Stomach (tissue), 9 donors: ENCODE results near the gene NID2. TPM values are rescaled to one million over a fixed set of nuclear protein-coding genes. Genes with fewer than 3 reads are reported as not detected.

ENCODE experiments used
- DNase-seq, 2 donors: peaks; one replicate each; pipeline versions ENCODE4 v3.0.0 to v3.0.0-alpha.2; 2013 to 2019
- H3K27ac ChIP-seq, 5 donors: fragments of 200-600 bp in 4 of 5; sonication (generic) in 4 of 5; one replicate each; pipeline ENCODE4 v1.5.1; 2013 to 2019; ENCODE audit warnings: mild to moderate bottlenecking in 1 of 5, moderate library complexity in 1 of 5
- H3K27me3 ChIP-seq, 3 donors: fragments of 200-600 bp; sonication (generic); one replicate each; pipeline ENCODE4 v1.5.1; 2017 to 2019; ENCODE audit warnings: mixed run types in 1 of 3
- H3K36me3 ChIP-seq, 4 donors: fragments of 200-600 bp; sonication (generic); 1 replicate in 3 of 4; 2 replicates in 1 of 4; pipeline ENCODE4 v1.5.1; 2016 to 2019
- H3K4me1 ChIP-seq, 4 donors: fragments of 200-600 bp; sonication (generic); one replicate each; pipeline ENCODE4 v1.5.1; 2016 to 2019
- H3K4me3 ChIP-seq, 4 donors: fragments of 200-600 bp; sonication (generic) in 3 of 4; one replicate each; pipeline ENCODE4 v1.5.1; 2016 to 2019; ENCODE audit warnings: mild to moderate bottlenecking in 1 of 4
- H3K9me3 ChIP-seq, 4 donors: fragments of 200-600 bp; sonication (generic); one replicate each; pipeline ENCODE4 v1.5.1; 2016 to 2019
- CTCF ChIP-seq, 7 experiments: fragments of 450-650 bp in 4 of 7; fragments of 200-600 bp in 3 of 7; sonication (generic) in 3 of 7; IDR thresholded peaks; one replicate each; pipeline ENCODE4 v1.5.1; 2016 to 2019; ENCODE audit warnings: antibody characterized with exemption in 7 of 7, control low read depth in 2 of 7, mild to moderate bottlenecking in 1 of 7
- EP300 ChIP-seq: sonication (generic); formaldehyde crosslinking; IDR thresholded peaks from one replicate; pipeline ENCODE4 v1.6.1; 2017; ENCODE audit warnings: antibody characterized with exemption
- POLR2A ChIP-seq, 4 donors: fragments of 450-650 bp; IDR thresholded peaks; one replicate each; pipeline ENCODE4 v1.6.1; 2016; ENCODE audit warnings: antibody characterized with exemption in 4 of 4, control low read depth in 2 of 4, mild to moderate bottlenecking in 1 of 4, moderate library complexity in 1 of 4
- POLR2AphosphoS5 ChIP-seq, 3 donors: sonication (generic); formaldehyde crosslinking; IDR thresholded peaks; one replicate each; pipeline ENCODE4 v1.6.1; 2016; ENCODE audit warnings: antibody characterized with exemption in 3 of 3
- WGBS, 5 donors: extraction: QIAGEN DNeasy Blood & Tissue Kit in 3 of 5; methylation state at CpG; one replicate each; pipeline versions ENCODE4 v1.1.5 to v1.1.7; 2013 to 2018; 5-methylcytosine and 5-hydroxymethylcytosine counted together
- intact Hi-C: fragments of 100-400 bp; cut with DNase I; formaldehyde crosslinking; loops from one replicate; pipeline ENCODE4 v1.15.1; 2023; ENCODE audit warnings: low total_unique reads
- polyA plus RNA-seq, 3 donors: library from polyadenylated mRNA; stranded (reverse); fragments of 200-250 nt; gene quantifications; one replicate each; pipeline ENCODE4 v1.2.3, GENCODE V29; 2013
- total RNA-seq, 5 donors: library from RNA; depleted of rRNA; stranded (reverse); fragments of >200 nt; gene quantifications; one replicate each; pipeline versions ENCODE4 v1.1.0 to v1.2.3, GENCODE V29; 2014 to 2016
- donor health status: healthy with polysubstance abuse.
- donor health status: Bipolar disorder and iron deficiency.
- donor health status: healthy.

The NID2 gene
- total and polyA plus RNA-seq, 8 donors = 1.7 to 67.0 (median 14.2) TPM

- Histone ChIP-seq H3K36me3 (no peaks in the 10 kb centered on the region), H3K9me3 (no peaks in the 10 kb centered on the region), H3K27ac (no peak overlapping the region), H3K27me3 (no peaks in the 10 kb centered on the region), H3K4me1 (peaks cover 0 to 8% (median 3%) of the 10 kb centered on the region in 4 donors), H3K4me3 (no peak overlapping the region)
- DNase-seq = no peak
- TF ChIP-seq POLR2A (IDR thresholded peaks at IDR 0.05) (no peak), POLR2AphosphoS5 (IDR thresholded peaks at IDR 0.05) (no peak), EP300 (no peak), CTCF (IDR thresholded peaks at IDR 0.05) (no peak)
- WGBS, 5 donors = 42 to 85% (median 76%) methylated on average over 2 of the region's 2 CpGs
- intact Hi-C loops = no loop called here
Measured at GRCh38 chr14:52077256-52077979, 8.6 kb upstream of the NID2 start.

GRCh38 chr14:52076334-52076733, 7.5 kb upstream of the NID2 start:
- Histone ChIP-seq H3K27ac (no peak overlapping the region), H3K9me3 (no peaks in the 10 kb centered on the region), H3K36me3 (no peaks in the 10 kb centered on the region), H3K4me1 (peaks cover 0 to 12% (median 2%) of the 10 kb centered on the region in 4 donors), H3K27me3 (peaks cover 0 to 10% (median 0%) of the 10 kb centered on the region in 3 donors), H3K4me3 (no peak overlapping the region)
- 35 to 61% (median 46%) methylated on average over 4 of the region's 4 CpGs for WGBS, 5 donors
- intact Hi-C loops = no loop called here
- no peak for TF ChIP-seq CTCF (IDR thresholded peaks at IDR 0.05)
- TF ChIP-seq POLR2A (IDR thresholded peaks at IDR 0.05) = no peak
- no peak for TF ChIP-seq EP300
- TF ChIP-seq POLR2AphosphoS5 (IDR thresholded peaks at IDR 0.05) = no peak
- DNase-seq = no peak

GRCh38 chr14:52075371-52075770, 6.5 kb upstream of the NID2 start:
- Histone ChIP-seq H3K27me3 (peaks cover 0 to 20% (median 4%) of the 10 kb centered on the region in 3 donors), H3K27ac (no peak overlapping the region), H3K9me3 (no peaks in the 10 kb centered on the region), H3K36me3 (no peaks in the 10 kb centered on the region), H3K4me1 (peaks cover 0 to 14% (median 0%) of the 10 kb centered on the region in 4 donors), H3K4me3 (no peak overlapping the region)
- 89 to 97% (median 95%) methylated on average over 4 of the region's 4 CpGs for WGBS, 5 donors
- no peak for DNase-seq
- TF ChIP-seq POLR2A (IDR thresholded peaks at IDR 0.05) (no peak), CTCF (IDR thresholded peaks at IDR 0.05) (no peak), POLR2AphosphoS5 (IDR thresholded peaks at IDR 0.05) (no peak), EP300 (no peak)
- intact Hi-C loops = no loop called here

GRCh38 chr14:52073251-52073650, 4.4 kb upstream of the NID2 start:
- 52 to 70% (median 57%) methylated on average over 1 of the region's 1 CpG for WGBS, 5 donors
- intact Hi-C loops = no loop called here
- Histone ChIP-seq H3K9me3 (no peaks in the 10 kb centered on the region), H3K4me1 (peaks cover 0 to 34% (median 16%) of the 10 kb centered on the region in 4 donors), H3K4me3 (no peak overlapping the region), H3K36me3 (no peaks in the 10 kb centered on the region), H3K27me3 (peaks cover 0 to 41% (median 23%) of the 10 kb centered on the region in 3 donors), H3K27ac (no peak overlapping the region)
- TF ChIP-seq CTCF (IDR thresholded peaks at IDR 0.05) (no peak), POLR2A (IDR thresholded peaks at IDR 0.05) (no peak), POLR2AphosphoS5 (IDR thresholded peaks at IDR 0.05) (no peak), EP300 (no peak)
- no peak for DNase-seq
